ENCODE results near the gene KCNQ5. TPM values are rescaled to one million over a fixed set of nuclear protein-coding genes. Genes with fewer than 3 reads are reported as not detected.

KCNQ5 gene
- total RNA-seq, 4 donors from 2014 or later: 0.57 to 4.4 (median 0.97) TPM

- Histone ChIP-seq H3K36me3 (no peaks in the 10 kb centered on the region), H3K9me3 (no peaks in the 10 kb centered on the region), H3K4me3 (no peak overlapping the region), H3K4me1 (no peaks in the 10 kb centered on the region), H3K27me3 (no peaks in the 10 kb centered on the region), H3K27ac (no peak overlapping the region)
- intact Hi-C loops (cut with DNase I): no loop called here
- TF ChIP-seq CTCF (IDR thresholded peaks at IDR 0.05) (no peak), POLR2A (IDR thresholded peaks at IDR 0.05) (no peak)
- 71 to 84% methylated on average over 6 of the region's 6 CpGs for WGBS, 2 donors
- DNase-seq: no peak
These were observed 294.4 kb downstream of the KCNQ5 start for GRCh38 chr6:72916298-72916697.

- DNase-seq: no peak
- Histone ChIP-seq H3K9me3 (no peaks in the 10 kb centered on the region), H3K4me3 (no peak overlapping the region), H3K27me3 (no peaks in the 10 kb centered on the region), H3K27ac (no peak overlapping the region), H3K36me3 (no peaks in the 10 kb centered on the region), H3K4me1 (no peaks in the 10 kb centered on the region)
- TF ChIP-seq POLR2A (IDR thresholded peaks at IDR 0.05) (no peak), CTCF (IDR thresholded peaks at IDR 0.05) (no peak)
- WGBS, 2 donors: 86 to 92% methylated on average over 1 of the region's 1 CpG
- intact Hi-C loops (cut with DNase I): no loop called here
These were observed 295.0 kb downstream of the KCNQ5 start for GRCh38 chr6:72916906-72917305.

GRCh38 chr6:72922401-72922800 lies 300.5 kb downstream of the KCNQ5 start:
- Histone ChIP-seq H3K27me3 (no peaks in the 10 kb centered on the region), H3K9me3 (no peaks in the 10 kb centered on the region), H3K4me3 (no peak overlapping the region), H3K4me1 (no peaks in the 10 kb centered on the region), H3K27ac (no peak overlapping the region), H3K36me3 (no peaks in the 10 kb centered on the region)
- DNase-seq: no peak
- TF ChIP-seq POLR2A (IDR thresholded peaks at IDR 0.05): no peak
- no peak for TF ChIP-seq CTCF (IDR thresholded peaks at IDR 0.05)
- 88% methylated on average over 1 of the region's 1 CpG for WGBS, 2 donors
- intact Hi-C loops (cut with DNase I): no loop called here

- no peak overlapping the region for H3K4me3 ChIP-seq
- H3K27ac ChIP-seq: no peak overlapping the region
- no peak for DNase-seq
- TF ChIP-seq POLR2A (IDR thresholded peaks at IDR 0.05) (no peak), CTCF (IDR thresholded peaks at IDR 0.05) (no peak)
- H3K9me3 ChIP-seq: no peaks in the 10 kb centered on the region
- intact Hi-C loops (cut with DNase I): no loop called here
- H3K36me3 ChIP-seq: no peaks in the 10 kb centered on the region
- no peaks in the 10 kb centered on the region for H3K27me3 ChIP-seq
- no peaks in the 10 kb centered on the region for H3K4me1 ChIP-seq
These were observed 303.3 kb downstream of the KCNQ5 start for GRCh38 chr6:72925136-72925535.

GRCh38 chr6:72930556-72931132 lies 308.8 kb downstream of the KCNQ5 start:
- 88 to 90% methylated on average over 5 of the region's 5 CpGs for WGBS, 2 donors
- Histone ChIP-seq H3K27ac (no peak overlapping the region), H3K36me3 (no peaks in the 10 kb centered on the region), H3K4me3 (no peak overlapping the region), H3K27me3 (no peaks in the 10 kb centered on the region), H3K4me1 (no peaks in the 10 kb centered on the region), H3K9me3 (no peaks in the 10 kb centered on the region)
- no peak for DNase-seq
- TF ChIP-seq CTCF (IDR thresholded peaks at IDR 0.05): no peak
- no peak for TF ChIP-seq POLR2A (IDR thresholded peaks at IDR 0.05)
- intact Hi-C loops (cut with DNase I): no loop called here
